Choroid plexus epithelial cell (primary cell): ENCODE data around the gene DYNC2H1.

Experiments
- DNase-seq: peaks from one replicate; pipeline ENCODE4 v3.0.0-alpha.2; 2010; ENCODE audit warnings: low read depth
- H3K4me3 ChIP-seq: 2 replicates; pipeline ENCODE4 v1.5.1; 2011; ENCODE audit warnings: low read depth, mild to moderate bottlenecking, control low read depth, low read length, moderate library complexity
- TF ChIP-seq, protein P1 (sequence below): conservative IDR thresholded peaks from 2 replicates; pipeline ENCODE4 v1.5.1; 2011; ENCODE audit warnings: low read depth, mild to moderate bottlenecking, control low read depth, inconsistent platforms, low read length, moderate library complexity

Gene DYNC2H1

DNA sequence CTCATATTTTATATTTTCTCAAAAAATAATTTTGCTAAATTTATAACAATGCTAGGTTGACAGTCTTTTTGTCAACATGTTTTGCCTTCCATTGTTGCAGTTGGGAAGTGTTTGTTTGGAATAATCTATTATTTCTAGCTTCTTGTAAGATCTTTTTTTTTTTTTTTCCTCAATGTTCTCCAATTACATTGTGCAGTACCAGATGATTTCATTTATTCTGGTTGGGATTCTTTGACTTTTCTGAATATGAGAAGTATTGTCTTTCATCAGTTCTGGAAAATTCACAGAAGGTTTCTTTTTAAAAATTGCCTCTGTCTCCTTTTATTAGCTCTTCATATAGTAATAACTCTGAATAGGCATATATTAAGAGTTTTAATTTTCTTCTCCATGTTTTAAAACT, 245.4 kb downstream of the DYNC2H1 start:
- TF ChIP-seq, protein P1, sequence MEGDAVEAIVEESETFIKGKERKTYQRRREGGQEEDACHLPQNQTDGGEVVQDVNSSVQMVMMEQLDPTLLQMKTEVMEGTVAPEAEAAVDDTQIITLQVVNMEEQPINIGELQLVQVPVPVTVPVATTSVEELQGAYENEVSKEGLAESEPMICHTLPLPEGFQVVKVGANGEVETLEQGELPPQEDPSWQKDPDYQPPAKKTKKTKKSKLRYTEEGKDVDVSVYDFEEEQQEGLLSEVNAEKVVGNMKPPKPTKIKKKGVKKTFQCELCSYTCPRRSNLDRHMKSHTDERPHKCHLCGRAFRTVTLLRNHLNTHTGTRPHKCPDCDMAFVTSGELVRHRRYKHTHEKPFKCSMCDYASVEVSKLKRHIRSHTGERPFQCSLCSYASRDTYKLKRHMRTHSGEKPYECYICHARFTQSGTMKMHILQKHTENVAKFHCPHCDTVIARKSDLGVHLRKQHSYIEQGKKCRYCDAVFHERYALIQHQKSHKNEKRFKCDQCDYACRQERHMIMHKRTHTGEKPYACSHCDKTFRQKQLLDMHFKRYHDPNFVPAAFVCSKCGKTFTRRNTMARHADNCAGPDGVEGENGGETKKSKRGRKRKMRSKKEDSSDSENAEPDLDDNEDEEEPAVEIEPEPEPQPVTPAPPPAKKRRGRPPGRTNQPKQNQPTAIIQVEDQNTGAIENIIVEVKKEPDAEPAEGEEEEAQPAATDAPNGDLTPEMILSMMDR = no peak
- no peak overlapping the region for H3K4me3 ChIP-seq
- DNase-seq = no peak

DNA sequence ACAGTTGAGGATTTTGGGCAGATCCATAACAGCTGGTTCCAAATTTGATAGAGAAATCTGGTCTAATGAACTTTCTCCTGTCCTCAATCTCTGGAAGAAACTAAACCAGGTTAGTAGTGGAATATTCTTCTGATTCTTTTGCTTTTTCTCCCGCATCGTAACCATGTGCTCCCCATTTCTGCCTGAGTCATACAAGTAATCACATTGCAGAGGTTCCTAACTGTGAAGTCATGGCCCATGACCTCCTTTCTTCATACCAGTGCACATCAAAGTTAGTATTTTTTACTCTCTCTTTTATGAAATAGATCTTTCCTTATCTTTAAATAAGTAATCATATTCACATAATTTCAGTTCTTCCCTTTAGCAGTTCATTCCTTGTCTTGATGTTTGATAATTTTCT, 249.0 kb downstream of the DYNC2H1 start:
- TF ChIP-seq, protein P1 = no peak
- DNase-seq = peak; percentile 87
- H3K4me3 ChIP-seq = no peak overlapping the region

DNA sequence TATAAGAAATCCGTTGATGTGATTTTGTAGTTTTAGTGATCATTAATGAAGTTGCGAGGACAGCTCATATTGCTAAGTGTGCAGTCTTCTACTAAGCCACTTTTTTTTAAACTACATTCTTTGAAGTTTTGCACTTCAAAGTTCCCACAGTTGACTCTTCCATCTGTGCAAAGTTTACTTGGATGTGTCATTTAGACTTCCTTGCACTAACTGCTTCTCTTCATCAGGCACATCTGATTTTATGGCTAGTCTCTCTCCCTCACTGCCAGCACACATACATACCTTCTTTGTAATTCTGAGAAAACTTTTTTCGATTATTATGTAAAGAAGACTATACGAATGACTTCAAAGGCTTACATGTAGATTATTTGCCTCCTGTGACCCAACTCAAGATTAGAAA, 250.0 kb downstream of the DYNC2H1 start:
- peak; percentile 53 for DNase-seq
- TF ChIP-seq, protein P1 = no peak
- H3K4me3 ChIP-seq = no peak overlapping the region

DNA sequence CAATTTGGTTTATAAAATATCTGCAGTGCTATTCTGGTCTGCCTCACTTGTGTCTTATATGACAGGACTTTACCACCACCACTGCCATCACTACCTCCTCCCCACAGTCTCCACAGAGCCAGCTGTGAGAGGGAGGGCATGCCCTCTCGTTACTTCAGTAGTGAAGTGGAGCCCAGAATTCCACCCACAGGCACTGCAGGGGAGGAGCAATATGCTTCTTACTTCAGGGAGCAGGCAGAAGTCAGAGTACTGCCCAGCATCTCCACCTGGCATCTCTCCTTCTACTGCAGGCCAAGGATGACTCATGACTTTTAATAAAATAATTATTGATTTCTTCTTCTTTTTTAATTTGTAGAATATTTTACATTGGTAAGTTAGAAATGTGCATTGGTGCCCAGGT, 255.5 kb downstream of the DYNC2H1 start:
- H3K4me3 ChIP-seq = no peak overlapping the region
- TF ChIP-seq, protein P1 = no peak
- peak; percentile 40 for DNase-seq

DNA sequence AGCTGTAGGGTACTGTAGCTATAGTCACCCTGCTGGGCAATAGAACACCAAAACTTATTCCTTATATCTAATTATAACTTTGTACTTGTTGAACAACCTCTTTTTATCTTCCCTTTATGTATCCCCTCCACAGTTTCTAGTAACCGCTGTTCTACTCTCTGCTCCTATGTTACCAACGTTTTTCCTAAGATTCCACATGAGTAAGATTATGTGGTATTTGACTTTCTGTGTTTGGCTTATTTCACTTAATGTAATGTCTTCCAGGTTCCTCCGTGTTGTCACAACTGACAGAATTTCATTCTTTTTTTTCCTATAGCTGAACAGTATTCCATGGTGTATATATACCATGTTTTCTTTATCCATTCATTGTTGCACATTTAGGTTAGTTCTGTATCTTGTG, 258.4 kb downstream of the DYNC2H1 start:
- no peak for DNase-seq
- TF ChIP-seq, protein P1 = no peak
- H3K4me3 ChIP-seq = no peak overlapping the region

DNA sequence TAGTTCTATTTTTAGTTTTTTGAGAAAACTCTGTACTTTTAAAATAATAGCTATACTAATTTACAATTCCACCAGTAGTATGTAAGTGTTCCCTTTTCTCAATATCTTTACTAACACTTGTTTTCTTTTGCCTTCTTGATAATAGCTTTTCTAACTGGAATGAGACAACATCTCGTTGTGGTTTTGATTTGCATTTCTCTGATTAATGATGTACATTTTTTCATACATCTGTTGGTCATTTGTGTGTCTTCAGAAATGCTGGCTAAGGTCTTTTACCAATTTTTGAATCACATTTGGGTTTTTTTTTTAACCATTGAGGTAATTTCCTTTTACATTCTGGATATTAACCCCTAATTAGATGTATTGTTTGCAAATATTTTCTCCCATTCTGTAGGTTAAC, 258.9 kb downstream of the DYNC2H1 start:
- TF ChIP-seq, protein P1 = no peak
- no peak overlapping the region for H3K4me3 ChIP-seq
- no peak for DNase-seq

DNA sequence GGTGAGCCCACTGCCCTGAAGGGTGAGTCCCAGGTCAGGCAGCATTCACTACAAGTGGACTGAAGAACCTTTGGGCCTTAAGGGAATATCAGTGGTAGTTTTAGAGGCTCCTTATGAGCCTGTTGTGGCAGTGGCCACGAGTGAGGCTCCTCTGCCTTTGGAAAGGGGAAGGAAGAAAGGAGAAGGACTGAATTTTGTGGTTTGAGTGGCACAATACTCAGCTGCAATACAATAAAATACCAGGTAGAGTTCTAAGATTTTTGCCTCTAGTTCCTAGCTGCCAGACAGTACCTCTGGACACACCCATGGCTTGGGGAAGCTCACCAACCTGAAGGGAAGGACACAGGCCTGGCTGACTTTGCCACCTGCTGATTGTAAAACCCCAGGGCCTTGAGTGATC, 260.9 kb downstream of the DYNC2H1 start:
- TF ChIP-seq, protein P1 = no peak
- no peak overlapping the region for H3K4me3 ChIP-seq
- no peak for DNase-seq
